ENCODE results near the gene C1QC.

- TF ChIP-seq CTCF (IDR thresholded peaks at IDR 0.05) = no peak
- TF ChIP-seq POLR2A (IDR thresholded peaks at IDR 0.05) = no peak
These were observed 43.8 kb downstream of the C1QC start for GRCh38 chr1:22687191-22687590.

Data from testis (tissue), 2 donors.